Measurements from ENCODE around the gene BMP6. TPM values are rescaled to one million over a fixed set of nuclear protein-coding genes. Genes with fewer than 3 reads are reported as not detected.

Gene BMP6
- total and polyA plus RNA-seq, 10 of the 15 experiments (the other 5 are each of a cell fraction or from before 2014, with no cell fraction given): 0.02 to 0.15 (median 0.05) TPM; not detected in 5

DNA sequence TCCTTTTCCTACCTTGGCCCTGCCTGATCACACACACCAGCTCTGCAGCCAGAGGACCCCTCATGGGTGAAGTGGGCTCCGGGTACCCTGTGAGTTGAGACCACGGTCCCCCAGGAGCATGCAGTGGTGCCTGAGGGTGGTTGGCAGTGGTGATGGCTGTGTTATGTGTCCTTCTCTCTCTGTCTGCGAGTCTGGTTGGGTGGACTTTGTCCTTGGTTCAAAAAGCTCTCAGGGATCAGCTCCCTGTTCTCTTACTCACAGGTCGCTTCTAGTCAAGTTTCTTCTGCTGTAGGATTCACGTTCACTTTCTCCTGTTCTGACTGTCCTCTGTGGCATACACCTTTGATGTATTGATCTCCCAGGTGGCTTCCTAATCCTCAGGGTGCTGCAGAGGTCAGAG is 100.1 kb downstream of the BMP6 start:
- no peak overlapping the region for H3K27ac ChIP-seq (ENCODE audit: control insufficient read depth, insufficient read depth)
- no peak overlapping the region for H3K4me3 ChIP-seq
- ChIA-PET POLR2A (no interaction called here), RAD21 (ENCODE audit: unreplicated experiment) (no interaction called here), CTCF (no interaction called here), SMC1A (ENCODE audit: uncharacterized antibody, unreplicated experiment) (no interaction called here)
- 21% methylated on average over 4 of the region's 5 CpGs for WGBS (ENCODE audit: insufficient coverage, insufficient replicate concordance, low lambda C conversion rate, missing lambda C conversion rate)
- in situ Hi-C loops (cut with MboI) (no loop called here), intact Hi-C loops (cut with micrococcal nuclease; ENCODE audit: unreplicated experiment) (no loop called here)
- no peaks in the 10 kb centered on the region for H3K36me3 ChIP-seq (ENCODE audit: control insufficient read depth in 2 of 2, insufficient read depth in 2 of 2, low read length in 1 of 2)
- no peak for ATAC-seq
- DNase-seq (ENCODE audit: low read depth, low spot score): no peak
- H4K20me1 ChIP-seq (ENCODE audit: control insufficient read depth, insufficient read depth): no peaks in the 10 kb centered on the region
- H2AFZ ChIP-seq (ENCODE audit: control insufficient read depth, low read depth, low read length): no peak overlapping the region
- H3K79me2 ChIP-seq (ENCODE audit: control insufficient read depth, insufficient read depth, low read length): no peaks in the 10 kb centered on the region
- no peak overlapping the region for H3K9ac ChIP-seq (ENCODE audit: control insufficient read depth, insufficient read depth, low read length)
- H3K27me3 ChIP-seq (replicated peaks in 1 of 2; ENCODE audit: control insufficient read depth in 2 of 2, insufficient read depth in 2 of 2, low read length in 1 of 2): peaks cover 0 to 1% of the 10 kb centered on the region in 2 experiments; a peak in 1 of 4 replicates
- TF ChIP-seq ZZZ3 (IDR thresholded peaks at IDR 0.05; ENCODE audit: control insufficient read depth, insufficient read length, low read depth): no peak
- no peak for TF ChIP-seq ETV6 (conservative IDR thresholded peaks at IDR 0.05 in 1 of 2, IDR thresholded peaks at IDR 0.05 in 1 of 2; ENCODE audit: borderline replicate concordance in 1 of 2, low read depth in 1 of 2)
- TF ChIP-seq KLF5 (IDR thresholded peaks at IDR 0.05; ENCODE audit: partially characterized antibody): no peak
- TF ChIP-seq FOXK2 (IDR thresholded peaks at IDR 0.05): no peak
- TF ChIP-seq NRF1 (conservative IDR thresholded peaks at IDR 0.05; ENCODE audit: low read depth, low read length): no peak
- TF ChIP-seq, protein P1, sequence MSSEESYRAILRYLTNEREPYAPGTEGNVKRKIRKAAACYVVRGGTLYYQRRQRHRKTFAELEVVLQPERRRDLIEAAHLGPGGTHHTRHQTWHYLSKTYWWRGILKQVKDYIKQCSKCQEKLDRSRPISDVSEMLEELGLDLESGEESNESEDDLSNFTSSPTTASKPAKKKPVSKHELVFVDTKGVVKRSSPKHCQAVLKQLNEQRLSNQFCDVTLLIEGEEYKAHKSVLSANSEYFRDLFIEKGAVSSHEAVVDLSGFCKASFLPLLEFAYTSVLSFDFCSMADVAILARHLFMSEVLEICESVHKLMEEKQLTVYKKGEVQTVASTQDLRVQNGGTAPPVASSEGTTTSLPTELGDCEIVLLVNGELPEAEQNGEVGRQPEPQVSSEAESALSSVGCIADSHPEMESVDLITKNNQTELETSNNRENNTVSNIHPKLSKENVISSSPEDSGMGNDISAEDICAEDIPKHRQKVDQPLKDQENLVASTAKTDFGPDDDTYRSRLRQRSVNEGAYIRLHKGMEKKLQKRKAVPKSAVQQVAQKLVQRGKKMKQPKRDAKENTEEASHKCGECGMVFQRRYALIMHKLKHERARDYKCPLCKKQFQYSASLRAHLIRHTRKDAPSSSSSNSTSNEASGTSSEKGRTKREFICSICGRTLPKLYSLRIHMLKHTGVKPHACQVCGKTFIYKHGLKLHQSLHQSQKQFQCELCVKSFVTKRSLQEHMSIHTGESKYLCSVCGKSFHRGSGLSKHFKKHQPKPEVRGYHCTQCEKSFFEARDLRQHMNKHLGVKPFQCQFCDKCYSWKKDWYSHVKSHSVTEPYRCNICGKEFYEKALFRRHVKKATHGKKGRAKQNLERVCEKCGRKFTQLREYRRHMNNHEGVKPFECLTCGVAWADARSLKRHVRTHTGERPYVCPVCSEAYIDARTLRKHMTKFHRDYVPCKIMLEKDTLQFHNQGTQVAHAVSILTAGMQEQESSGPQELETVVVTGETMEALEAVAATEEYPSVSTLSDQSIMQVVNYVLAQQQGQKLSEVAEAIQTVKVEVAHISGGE (CRISPR knock-in tag; IDR thresholded peaks at IDR 0.05): no peak
- TF ChIP-seq DPF2 (IDR thresholded peaks at IDR 0.05): no peak
- no peak for TF ChIP-seq SUPT20H (IDR thresholded peaks at IDR 0.05; ENCODE audit: borderline replicate concordance, control insufficient read depth, low read depth, low read length)
- FAIRE-seq: no peak
- no peaks in the 10 kb centered on the region for H3K4me1 ChIP-seq (ENCODE audit: control insufficient read depth, insufficient read depth, low read length)
- no peaks in the 10 kb centered on the region for H3K9me3 ChIP-seq (replicated peaks; ENCODE audit: control insufficient read depth, insufficient read depth, low read length)
- no TSS peak for BruUV-seq (replicated peaks)
- no peak overlapping the region for H3K4me2 ChIP-seq (ENCODE audit: control insufficient read depth, insufficient read depth)
